ENCODE data around the gene SEBOX.
A peak's percentile ranks its signal among the peaks of the same experiment; 100 is the strongest.

SEBOX gene

DNA sequence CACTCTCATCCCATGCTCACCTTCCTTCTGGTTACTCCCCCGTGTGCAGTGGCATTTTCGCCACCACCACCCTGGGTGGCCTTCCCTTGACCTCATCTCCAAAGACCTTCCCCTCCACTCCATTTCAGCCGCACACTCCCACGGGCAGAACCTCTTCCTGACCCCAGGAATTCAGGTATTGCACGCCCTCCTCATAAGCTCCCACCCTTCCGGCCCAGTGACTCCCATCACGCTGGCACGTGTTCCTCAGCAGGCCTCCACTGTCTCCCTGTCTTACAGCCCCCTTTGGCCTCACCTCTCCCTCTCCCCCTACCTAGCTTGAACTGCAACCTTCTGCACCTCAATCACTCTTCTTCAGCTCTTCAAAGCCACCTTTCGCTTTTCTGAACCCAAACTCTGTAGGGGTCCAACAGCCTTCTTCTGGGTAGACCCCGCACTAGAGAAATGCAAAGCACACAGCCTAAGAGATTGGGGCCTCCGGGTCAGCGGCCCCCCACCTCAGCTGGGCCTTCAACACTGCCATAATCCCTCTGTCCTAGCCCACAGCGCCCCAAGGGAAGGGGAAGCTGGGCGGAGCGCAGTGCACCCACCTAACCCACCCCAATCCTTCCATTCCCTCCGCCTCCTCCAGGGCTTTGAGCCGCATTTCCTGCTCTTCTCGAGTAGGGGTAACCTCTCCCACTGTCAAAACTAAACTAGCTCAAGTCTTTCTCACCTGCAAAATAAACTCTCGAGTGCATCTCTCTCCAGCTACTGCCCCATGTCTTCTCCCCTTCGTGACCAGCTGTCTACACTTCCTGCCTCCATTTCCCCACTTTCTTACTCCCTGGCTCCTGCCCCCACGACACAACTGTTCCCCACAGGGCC is 47.7 kb downstream of the SEBOX start:
- peaks cover 6% of the 10 kb centered on the region; the same call in 1 of the 2 replicates for H3K36me3 ChIP-seq (ENCODE audit: control insufficient read depth, insufficient read depth, low read length)
- H3K27me3 ChIP-seq (ENCODE audit: control insufficient read depth, insufficient read depth, low read length) = no peaks in the 10 kb centered on the region; the same call in 1 of the 2 replicates
- peak overlapping the region; percentile 88 for H3K4me3 ChIP-seq (ENCODE audit: low read depth, low read length)
- peak overlapping the region; percentile 75 for H3K9ac ChIP-seq (ENCODE audit: low read length)
- H3K9me3 ChIP-seq (ENCODE audit: control insufficient read depth, insufficient read depth, low read depth, low read length) = no peaks in the 10 kb centered on the region
- peaks cover 24% of the 10 kb centered on the region for H3K4me1 ChIP-seq (ENCODE audit: control insufficient read depth, insufficient read depth, low read length)
- no peak overlapping the region for H3K27ac ChIP-seq (ENCODE audit: low read depth, low read length)

- H3K27ac ChIP-seq (ENCODE audit: low read depth, low read length) = no peak overlapping the region
- H3K9me3 ChIP-seq (ENCODE audit: control insufficient read depth, insufficient read depth, low read depth, low read length) = no peaks in the 10 kb centered on the region
- H3K36me3 ChIP-seq (ENCODE audit: control insufficient read depth, insufficient read depth, low read length) = peaks cover 5% of the 10 kb centered on the region; the same call in 1 of the 2 replicates
- H3K4me1 ChIP-seq (ENCODE audit: control insufficient read depth, insufficient read depth, low read length) = peaks cover 24% of the 10 kb centered on the region
- H3K27me3 ChIP-seq (ENCODE audit: control insufficient read depth, insufficient read depth, low read length) = no peaks in the 10 kb centered on the region; the same call in 1 of the 2 replicates
- no peak overlapping the region for H3K9ac ChIP-seq (ENCODE audit: low read length)
- no peak overlapping the region for H3K4me3 ChIP-seq (ENCODE audit: low read depth, low read length)
Measured at GRCh38 chr17:28315846-28316705, 48.9 kb downstream of the SEBOX start.

DNA sequence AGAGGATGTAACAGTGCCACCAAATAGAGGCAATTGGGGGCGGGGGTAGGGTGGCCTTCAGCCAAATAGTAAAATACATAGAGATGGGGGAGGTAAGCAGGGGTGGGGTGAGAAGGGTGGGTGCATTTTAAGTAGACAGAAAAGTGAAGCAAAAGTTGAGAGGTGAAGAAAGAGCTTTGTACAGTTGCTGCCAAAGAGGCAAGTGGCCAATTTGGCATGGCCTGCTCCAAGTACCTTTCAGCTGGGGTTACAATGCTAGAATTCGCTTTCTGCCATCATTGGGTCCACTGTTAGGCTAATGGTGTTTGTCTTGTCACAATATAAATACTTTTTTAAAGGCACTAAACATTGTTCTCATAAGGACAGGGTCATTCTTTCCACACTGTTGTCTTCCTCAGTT is 51.2 kb downstream of the SEBOX start:
- no peaks in the 10 kb centered on the region for H3K9me3 ChIP-seq (ENCODE audit: control insufficient read depth, insufficient read depth, low read depth, low read length)
- H3K4me1 ChIP-seq (ENCODE audit: control insufficient read depth, insufficient read depth, low read length) = peaks cover 13% of the 10 kb centered on the region
- no peak overlapping the region for H3K9ac ChIP-seq (ENCODE audit: low read length)
- no peak overlapping the region for H3K4me3 ChIP-seq (ENCODE audit: low read depth, low read length)
- no peaks in the 10 kb centered on the region for H3K36me3 ChIP-seq (ENCODE audit: control insufficient read depth, insufficient read depth, low read length)
- H3K27me3 ChIP-seq (ENCODE audit: control insufficient read depth, insufficient read depth, low read length) = no peaks in the 10 kb centered on the region; the same call in 1 of the 2 replicates
- H3K27ac ChIP-seq (ENCODE audit: low read depth, low read length) = no peak overlapping the region

Measured in HUES6 (cell line).